Cardiac fibroblast (primary cell): Measurements from ENCODE around the gene HOXA9.

Experiments
- DNase-seq, 2 donors: peaks; one replicate each; pipeline versions ENCODE4 v3.0.0 to v3.0.0-alpha.2; 2010; ENCODE audit warnings: low read depth in 2 of 2
- H3K4me3 ChIP-seq, 2 donors: replicated peaks in 1 of 2; 1 replicate in 1 of 2; 2 replicates in 1 of 2; pipeline ENCODE4 v1.5.1; 2011; ENCODE audit warnings: low read depth in 2 of 2, low read length in 2 of 2, mild to moderate bottlenecking in 2 of 2, moderate library complexity in 1 of 2
- TF ChIP-seq, protein P1 (sequence below): IDR thresholded peaks from one replicate; pipeline ENCODE4 v1.5.1; 2011; ENCODE audit warnings: low read depth, mild to moderate bottlenecking, low read length, inconsistent platforms

HOXA9 gene

GRCh38 chr7:27191161-27191731 lies 25.9 kb upstream of the HOXA9 start:
- no peak for DNase-seq
- TF ChIP-seq, protein P1, sequence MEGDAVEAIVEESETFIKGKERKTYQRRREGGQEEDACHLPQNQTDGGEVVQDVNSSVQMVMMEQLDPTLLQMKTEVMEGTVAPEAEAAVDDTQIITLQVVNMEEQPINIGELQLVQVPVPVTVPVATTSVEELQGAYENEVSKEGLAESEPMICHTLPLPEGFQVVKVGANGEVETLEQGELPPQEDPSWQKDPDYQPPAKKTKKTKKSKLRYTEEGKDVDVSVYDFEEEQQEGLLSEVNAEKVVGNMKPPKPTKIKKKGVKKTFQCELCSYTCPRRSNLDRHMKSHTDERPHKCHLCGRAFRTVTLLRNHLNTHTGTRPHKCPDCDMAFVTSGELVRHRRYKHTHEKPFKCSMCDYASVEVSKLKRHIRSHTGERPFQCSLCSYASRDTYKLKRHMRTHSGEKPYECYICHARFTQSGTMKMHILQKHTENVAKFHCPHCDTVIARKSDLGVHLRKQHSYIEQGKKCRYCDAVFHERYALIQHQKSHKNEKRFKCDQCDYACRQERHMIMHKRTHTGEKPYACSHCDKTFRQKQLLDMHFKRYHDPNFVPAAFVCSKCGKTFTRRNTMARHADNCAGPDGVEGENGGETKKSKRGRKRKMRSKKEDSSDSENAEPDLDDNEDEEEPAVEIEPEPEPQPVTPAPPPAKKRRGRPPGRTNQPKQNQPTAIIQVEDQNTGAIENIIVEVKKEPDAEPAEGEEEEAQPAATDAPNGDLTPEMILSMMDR, result no peak
- H3K4me3 ChIP-seq, result no peak overlapping the region

DNA sequence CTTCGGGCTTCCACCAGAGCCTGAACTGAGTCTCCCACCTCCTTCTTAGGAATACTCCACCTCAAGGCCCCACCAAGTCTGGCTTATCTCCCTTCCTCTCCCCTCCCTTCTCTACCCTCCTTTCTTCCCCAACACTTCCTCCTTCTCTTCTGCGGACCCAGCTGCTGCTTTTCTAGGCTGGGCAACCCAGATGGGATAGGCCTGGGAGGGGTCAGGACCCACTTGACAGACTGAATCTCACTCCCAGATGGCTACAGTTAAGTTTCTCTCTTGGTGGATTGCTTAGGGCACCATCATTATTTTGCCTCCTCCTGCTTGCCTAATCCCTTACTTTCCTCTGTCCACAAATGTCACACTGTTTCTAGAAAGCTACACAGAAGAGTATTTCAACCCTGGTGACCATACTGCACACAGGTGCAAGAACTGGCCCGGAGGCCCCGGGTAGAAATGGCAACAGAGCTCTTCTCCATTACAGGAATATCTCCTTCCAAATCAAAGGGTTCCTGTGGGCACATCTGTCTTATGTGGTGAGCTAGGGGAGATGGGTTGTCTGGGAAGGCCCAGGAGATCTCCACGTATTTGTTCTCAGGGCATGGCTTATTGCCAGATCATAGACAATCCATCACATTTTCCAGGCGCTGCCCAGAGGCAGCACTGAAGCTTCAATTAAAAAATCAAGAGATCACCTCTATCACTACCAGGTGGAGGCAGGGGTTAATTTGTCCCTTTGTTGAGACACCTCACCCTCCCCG lies 24.8 kb upstream of the HOXA9 start:
- TF ChIP-seq, protein P1, result no peak
- no peak overlapping the region for H3K4me3 ChIP-seq
- DNase-seq, result no peak

- H3K4me3 ChIP-seq, result no peak overlapping the region
- DNase-seq, result no peak
Observed at GRCh38 chr7:27189295-27189996, 24.1 kb upstream of the HOXA9 start.

GRCh38 chr7:27188386-27189294 lies 23.3 kb upstream of the HOXA9 start:
- peak; percentile 15 to 38 for DNase-seq
- TF ChIP-seq, protein P1, result no peak
- H3K4me3 ChIP-seq, result peak overlapping the region in 1 of 2 donors; percentile 11

More at GRCh38 chr7:27189295-27189996, 24.1 kb upstream of the HOXA9 start:
- TF ChIP-seq, protein P1, result no peak

DNA sequence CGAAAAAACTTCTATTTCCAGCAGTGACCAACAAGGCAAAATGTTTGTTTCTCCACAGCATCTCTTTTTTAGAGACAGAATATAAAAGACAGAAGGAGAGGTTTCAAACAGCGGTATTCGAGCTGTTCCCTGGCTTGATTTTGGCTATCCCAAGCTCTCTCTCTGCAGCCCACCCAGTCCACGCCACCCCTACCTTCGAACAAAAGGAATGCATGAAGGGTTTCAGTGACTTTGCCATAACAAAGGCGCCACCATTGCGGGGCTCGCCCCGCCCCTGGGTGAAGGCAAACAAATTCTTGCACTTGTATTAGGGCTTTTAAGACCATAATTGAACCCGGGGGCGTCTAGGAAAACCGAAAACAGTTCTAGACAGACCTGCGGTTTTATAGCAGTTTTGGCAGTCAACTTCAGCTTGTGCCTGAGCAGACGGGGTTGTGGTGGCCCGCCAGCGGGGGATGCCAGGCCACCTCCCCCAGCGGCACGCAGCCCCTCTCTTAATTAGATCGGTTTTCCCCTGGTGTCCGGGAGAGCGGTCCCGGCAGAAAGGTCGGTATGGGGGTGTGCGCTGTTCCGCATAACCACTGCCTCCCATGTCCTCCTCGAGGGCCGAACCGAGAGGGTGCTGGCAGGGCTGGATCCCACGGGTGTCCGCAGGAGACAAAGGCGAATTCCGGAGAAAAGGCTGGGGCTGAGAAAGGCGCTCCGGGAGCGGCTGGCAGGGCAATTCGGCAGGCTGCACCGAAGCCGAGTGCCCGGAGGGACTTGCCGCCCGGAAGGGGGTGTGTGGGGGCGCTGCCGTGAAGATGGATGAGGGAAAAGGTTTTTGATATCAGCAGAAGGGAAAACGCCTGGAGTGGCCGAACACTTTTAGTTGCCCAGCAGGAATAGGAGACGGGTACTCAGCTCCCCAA lies 22.4 kb upstream of the HOXA9 start:
- TF ChIP-seq, protein P1, result no peak
- H3K4me3 ChIP-seq, result no peak overlapping the region
- no peak for DNase-seq
